CD4-positive, alpha-beta memory T cell (primary cell): ENCODE measurements around the gene BNIP5. TPM values are rescaled to one million over a fixed set of nuclear protein-coding genes. Genes with fewer than 3 reads are reported as not detected.

Experiments
- CTCF ChIA-PET: fragments of 350-600 bp; sonication (Branson Sonifier 250); formaldehyde crosslinking; loops from one replicate; lab custom pipeline; 2021; ENCODE audit warnings: inconsistent platforms; ENCODE audit not compliant: partially characterized antibody; lab: Charles Lee
- POLR2A ChIA-PET: fragments of 350-600 bp; sonication (Branson Sonifier 250); formaldehyde crosslinking; loops from one replicate; lab custom pipeline; 2021; ENCODE audit not compliant: partially characterized antibody; lab: Charles Lee
- DNase-seq, 5 donors: peaks; one replicate each; pipeline versions ENCODE4 v3.0.0 to v3.0.0-alpha.2; 2020 to 2022; ENCODE audit warnings: mixed read lengths in 1 of 5
- H3K27ac ChIP-seq: one replicate; pipeline ENCODE4 v1.7.0; 2013; ENCODE audit warnings: low read depth, low read length
- H3K27me3 ChIP-seq: 2 replicates; pipeline ENCODE4 v1.7.0; 2013; ENCODE audit warnings: mild to moderate bottlenecking, low read length, moderate library complexity; ENCODE audit not compliant: insufficient read depth
- H3K36me3 ChIP-seq: 2 replicates; pipeline ENCODE4 v1.7.0; 2013; ENCODE audit warnings: mild to moderate bottlenecking, low read length, moderate library complexity; ENCODE audit not compliant: insufficient read depth
- H3K4me1 ChIP-seq: 2 replicates; pipeline ENCODE4 v1.7.0; 2013; ENCODE audit warnings: mild to moderate bottlenecking, low read length, moderate library complexity; ENCODE audit not compliant: insufficient read depth
- H3K4me3 ChIP-seq, 2 donors: one replicate each; pipeline ENCODE4 v1.7.0; 2013; ENCODE audit warnings: low read length in 2 of 2, mild to moderate bottlenecking in 1 of 2
- H3K9me3 ChIP-seq, 2 donors: one replicate each; pipeline ENCODE4 v1.7.0; 2013; ENCODE audit warnings: low read length in 2 of 2, control low read depth in 1 of 2; ENCODE audit not compliant: control insufficient read depth in 1 of 2
- H3K27ac Mint-ChIP-seq, 7 donors: one replicate each; pipeline ENCODE4 v1.8.0; 2020 to 2021; ENCODE audit warnings: mixed read lengths in 7 of 7, mild to moderate bottlenecking in 6 of 7, inconsistent platforms in 3 of 7, moderate library complexity in 3 of 7
- H3K27me3 Mint-ChIP-seq, 2 donors: one replicate each; pipeline ENCODE4 v1.8.0; 2020 to 2021; ENCODE audit warnings: mixed read lengths in 2 of 2
- H3K36me3 Mint-ChIP-seq, 2 donors: one replicate each; pipeline ENCODE4 v1.8.0; 2020 to 2021; ENCODE audit warnings: mixed read lengths in 2 of 2, inconsistent platforms in 1 of 2, mild to moderate bottlenecking in 1 of 2
- H3K4me1 Mint-ChIP-seq, 4 donors: one replicate each; pipeline ENCODE4 v1.8.0; 2020 to 2021; ENCODE audit warnings: mixed read lengths in 4 of 4, mild to moderate bottlenecking in 1 of 4
- H3K4me3 Mint-ChIP-seq, 8 donors: one replicate each; pipeline ENCODE4 v1.8.0; 2020 to 2021; ENCODE audit warnings: mixed read lengths in 8 of 8, mild to moderate bottlenecking in 7 of 8, moderate library complexity in 6 of 8, inconsistent platforms in 3 of 8
- H3K9me3 Mint-ChIP-seq, 8 donors: one replicate each; pipeline ENCODE4 v1.8.0; 2020 to 2021; ENCODE audit warnings: mixed read lengths in 8 of 8, mild to moderate bottlenecking in 5 of 8, inconsistent platforms in 3 of 8, moderate library complexity in 1 of 8
- intact Hi-C: fragments of 100-400 bp; cut with micrococcal nuclease; formaldehyde crosslinking; loops from one replicate; pipeline ENCODE4 v1.15.1; 2023
- polyA plus RNA-seq, 2 donors: library from polyadenylated mRNA; unstranded; fragments of 300-500 nt; fragmentation: Illumina TruSeq; gene quantifications; one replicate each; pipeline ENCODE4 v1.2.3, GENCODE V29; 2021
- total RNA-seq, 2 experiments: library from RNA; stranded (reverse); gene quantifications; one replicate each; pipeline ENCODE4 v1.2.3, GENCODE V29; 2021

Gene BNIP5
- total and polyA plus RNA-seq, 4 experiments from 2014 or later, result not detected

DNA sequence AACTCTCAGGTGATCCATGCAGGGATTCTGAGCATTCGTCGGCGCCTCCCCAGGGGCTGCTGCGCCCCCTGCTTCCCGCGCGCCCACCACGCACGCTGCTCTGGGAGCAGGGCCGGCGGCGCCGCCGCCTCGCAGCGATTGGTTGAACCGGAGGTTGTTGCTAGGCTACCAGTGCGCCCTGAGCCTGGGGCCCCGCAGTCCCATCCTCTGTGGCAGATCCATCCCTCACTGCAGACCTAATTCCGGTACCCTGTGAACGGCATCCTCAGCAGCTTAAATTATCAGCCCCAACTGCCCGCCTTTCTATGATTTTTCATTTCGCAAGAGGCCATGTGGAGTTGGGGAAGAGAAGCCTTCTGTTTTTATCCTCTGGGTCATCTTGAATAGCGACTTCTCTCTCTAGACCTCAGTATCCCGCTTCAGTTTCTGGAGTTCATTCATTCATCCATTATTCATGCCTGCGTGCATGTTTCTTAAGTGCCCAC lies 51.5 kb downstream of the BNIP5 start:
- Mint-ChIP-seq H3K4me1 (peaks cover 6 to 14% (median 10%) of the 10 kb centered on the region in 4 donors), H3K4me3 (no peak overlapping the region), H3K36me3 (no peaks in the 10 kb centered on the region), H3K27ac (no peak overlapping the region), H3K27me3 (peaks cover 25 to 32% of the 10 kb centered on the region in 2 donors), H3K9me3 (peaks cover 0 to 3% (median 0%) of the 10 kb centered on the region in 8 donors)
- Histone ChIP-seq H3K36me3 (no peaks in the 10 kb centered on the region), H3K4me1 (peaks cover 11% of the 10 kb centered on the region), H3K27me3 (peaks cover 17% of the 10 kb centered on the region), H3K4me3 (no peak overlapping the region), H3K27ac (no peak overlapping the region), H3K9me3 (no peaks in the 10 kb centered on the region)
- CTCF ChIA-PET, result interaction anchor here (2.9 kb wide), 1 partner anchor 17 kb away, joined by 13 read pairs; no protein-coding TSS in a partner anchor
- intact Hi-C loops, result no loop called here
- POLR2A ChIA-PET, result no interaction called here
- DNase-seq, result no peak

GRCh38 chr6:36284359-36284758 lies 52.3 kb downstream of the BNIP5 start:
- peaks cover 27 to 34% of the 10 kb centered on the region in 2 donors for H3K27me3 Mint-ChIP-seq
- Histone ChIP-seq H3K27me3 (peaks cover 17% of the 10 kb centered on the region), H3K36me3 (no peaks in the 10 kb centered on the region), H3K4me1 (peaks cover 11% of the 10 kb centered on the region), H3K9me3 (no peaks in the 10 kb centered on the region), H3K27ac (no peak overlapping the region), H3K4me3 (no peak overlapping the region)
- no peak for DNase-seq
- peaks cover 0 to 3% (median 0%) of the 10 kb centered on the region in 8 donors for H3K9me3 Mint-ChIP-seq
- intact Hi-C loops, result no loop called here
- H3K4me3 Mint-ChIP-seq, result no peak overlapping the region
- H3K36me3 Mint-ChIP-seq, result no peaks in the 10 kb centered on the region
- ChIA-PET POLR2A (no interaction called here), CTCF (no interaction called here)
- H3K4me1 Mint-ChIP-seq, result peaks cover 6 to 14% (median 10%) of the 10 kb centered on the region in 4 donors
- H3K27ac Mint-ChIP-seq, result no peak overlapping the region

- peaks cover 6 to 14% (median 10%) of the 10 kb centered on the region in 4 donors for H3K4me1 Mint-ChIP-seq
- H3K9me3 ChIP-seq, result no peaks in the 10 kb centered on the region
- ChIA-PET POLR2A (no interaction called here), CTCF (no interaction called here)
- peaks cover 17% of the 10 kb centered on the region for H3K27me3 ChIP-seq
- H3K36me3 ChIP-seq, result no peaks in the 10 kb centered on the region
- no peak overlapping the region for H3K27ac ChIP-seq
- intact Hi-C loops, result no loop called here
- H3K4me1 ChIP-seq, result peaks cover 11% of the 10 kb centered on the region
- no peak overlapping the region for H3K4me3 ChIP-seq
- H3K4me3 Mint-ChIP-seq, result no peak overlapping the region
- H3K27me3 Mint-ChIP-seq, result peaks cover 31 to 34% of the 10 kb centered on the region in 2 donors
- no peaks in the 10 kb centered on the region for H3K36me3 Mint-ChIP-seq
- peaks cover 0 to 3% (median 0%) of the 10 kb centered on the region in 8 donors for H3K9me3 Mint-ChIP-seq
- DNase-seq, result no peak
- H3K27ac Mint-ChIP-seq, result no peak overlapping the region
Measured at GRCh38 chr6:36283608-36284007, 53.1 kb downstream of the BNIP5 start.

DNA sequence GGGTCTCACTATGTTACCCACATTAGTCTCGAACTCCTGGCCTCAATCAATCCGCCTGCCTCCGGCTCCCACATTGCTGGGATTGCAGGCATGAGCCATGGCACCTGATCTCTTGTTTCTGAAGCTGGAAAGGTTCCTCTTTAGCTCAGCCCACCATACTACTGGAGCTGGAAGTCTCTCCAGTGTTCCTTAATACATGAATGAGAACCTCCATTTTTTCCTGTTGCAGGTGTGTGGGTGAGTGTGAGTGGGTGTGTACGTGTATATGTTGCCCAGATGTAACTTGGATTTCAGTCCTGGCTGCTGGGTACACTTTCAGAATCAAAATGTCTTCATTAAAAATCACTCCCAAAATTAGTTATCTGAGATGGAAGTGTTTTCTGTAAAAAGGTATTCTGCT lies 55.7 kb downstream of the BNIP5 start:
- no peaks in the 10 kb centered on the region for H3K36me3 Mint-ChIP-seq
- H3K27me3 ChIP-seq, result peaks cover 17% of the 10 kb centered on the region
- H3K27ac ChIP-seq, result no peak overlapping the region
- H3K27me3 Mint-ChIP-seq, result peaks cover 38 to 39% of the 10 kb centered on the region in 2 donors
- no peak overlapping the region for H3K4me3 ChIP-seq
- no peak overlapping the region for H3K4me3 Mint-ChIP-seq
- H3K36me3 ChIP-seq, result no peaks in the 10 kb centered on the region
- H3K4me1 Mint-ChIP-seq, result peaks cover 0 to 2% (median 0%) of the 10 kb centered on the region in 4 donors
- no peaks in the 10 kb centered on the region for H3K4me1 ChIP-seq
- H3K9me3 ChIP-seq, result no peaks in the 10 kb centered on the region
- CTCF ChIA-PET, result no interaction called here
- peaks cover 0 to 3% (median 0%) of the 10 kb centered on the region in 8 donors for H3K9me3 Mint-ChIP-seq
- no peak overlapping the region for H3K27ac Mint-ChIP-seq
- POLR2A ChIA-PET, result no interaction called here
- intact Hi-C loops, result loop anchor here (1.0 kb wide), 1 partner anchor 34 kb away; no protein-coding TSS in a partner anchor
- DNase-seq, result no peak

DNA sequence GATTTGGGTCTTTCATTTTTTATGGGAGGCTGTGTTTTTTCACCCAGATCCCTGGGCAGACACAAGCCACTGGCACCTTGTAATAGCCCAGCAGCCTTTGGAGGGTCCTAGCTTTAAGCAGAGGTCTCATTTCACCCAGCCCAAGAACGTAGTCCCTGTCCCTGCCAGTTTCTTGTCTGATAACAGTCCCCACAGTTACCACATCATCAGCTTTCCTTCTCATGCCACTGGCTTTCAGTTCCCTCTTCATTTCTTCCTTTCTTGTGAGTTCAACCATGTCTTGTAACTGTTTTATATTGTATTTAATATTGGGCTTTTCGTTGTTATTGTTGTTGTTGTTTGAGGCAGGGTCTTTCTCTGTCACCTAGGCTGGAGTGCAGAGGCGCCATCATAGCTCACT lies 56.2 kb downstream of the BNIP5 start:
- H3K4me1 Mint-ChIP-seq, result peaks cover 0 to 1% (median 0%) of the 10 kb centered on the region in 4 donors
- peaks cover 33 to 34% of the 10 kb centered on the region in 2 donors for H3K27me3 Mint-ChIP-seq
- H3K27ac Mint-ChIP-seq, result no peak overlapping the region
- Histone ChIP-seq H3K9me3 (no peaks in the 10 kb centered on the region), H3K27me3 (peaks cover 12% of the 10 kb centered on the region), H3K4me3 (no peak overlapping the region), H3K36me3 (no peaks in the 10 kb centered on the region), H3K27ac (no peak overlapping the region), H3K4me1 (no peaks in the 10 kb centered on the region)
- intact Hi-C loops, result no loop called here
- ChIA-PET POLR2A (no interaction called here), CTCF (no interaction called here)
- H3K36me3 Mint-ChIP-seq, result no peaks in the 10 kb centered on the region
- DNase-seq, result no peak
- H3K4me3 Mint-ChIP-seq, result no peak overlapping the region
- peaks cover 0 to 3% (median 0%) of the 10 kb centered on the region in 8 donors for H3K9me3 Mint-ChIP-seq

GRCh38 chr6:36277946-36278470 lies 58.7 kb downstream of the BNIP5 start:
- H3K36me3 ChIP-seq, result no peaks in the 10 kb centered on the region
- Mint-ChIP-seq H3K4me3 (no peak overlapping the region), H3K27me3 (peaks cover 19 to 20% of the 10 kb centered on the region in 2 donors), H3K36me3 (no peaks in the 10 kb centered on the region), H3K27ac (no peak overlapping the region), H3K9me3 (peaks cover 0 to 2% (median 0%) of the 10 kb centered on the region in 8 donors), H3K4me1 (no peaks in the 10 kb centered on the region)
- DNase-seq, result no peak
- H3K4me1 ChIP-seq, result no peaks in the 10 kb centered on the region
- no peak overlapping the region for H3K4me3 ChIP-seq
- no peaks in the 10 kb centered on the region for H3K9me3 ChIP-seq
- ChIA-PET CTCF (no interaction called here), POLR2A (no interaction called here)
- no peaks in the 10 kb centered on the region for H3K27me3 ChIP-seq
- no peak overlapping the region for H3K27ac ChIP-seq
- intact Hi-C loops, result no loop called here

DNA sequence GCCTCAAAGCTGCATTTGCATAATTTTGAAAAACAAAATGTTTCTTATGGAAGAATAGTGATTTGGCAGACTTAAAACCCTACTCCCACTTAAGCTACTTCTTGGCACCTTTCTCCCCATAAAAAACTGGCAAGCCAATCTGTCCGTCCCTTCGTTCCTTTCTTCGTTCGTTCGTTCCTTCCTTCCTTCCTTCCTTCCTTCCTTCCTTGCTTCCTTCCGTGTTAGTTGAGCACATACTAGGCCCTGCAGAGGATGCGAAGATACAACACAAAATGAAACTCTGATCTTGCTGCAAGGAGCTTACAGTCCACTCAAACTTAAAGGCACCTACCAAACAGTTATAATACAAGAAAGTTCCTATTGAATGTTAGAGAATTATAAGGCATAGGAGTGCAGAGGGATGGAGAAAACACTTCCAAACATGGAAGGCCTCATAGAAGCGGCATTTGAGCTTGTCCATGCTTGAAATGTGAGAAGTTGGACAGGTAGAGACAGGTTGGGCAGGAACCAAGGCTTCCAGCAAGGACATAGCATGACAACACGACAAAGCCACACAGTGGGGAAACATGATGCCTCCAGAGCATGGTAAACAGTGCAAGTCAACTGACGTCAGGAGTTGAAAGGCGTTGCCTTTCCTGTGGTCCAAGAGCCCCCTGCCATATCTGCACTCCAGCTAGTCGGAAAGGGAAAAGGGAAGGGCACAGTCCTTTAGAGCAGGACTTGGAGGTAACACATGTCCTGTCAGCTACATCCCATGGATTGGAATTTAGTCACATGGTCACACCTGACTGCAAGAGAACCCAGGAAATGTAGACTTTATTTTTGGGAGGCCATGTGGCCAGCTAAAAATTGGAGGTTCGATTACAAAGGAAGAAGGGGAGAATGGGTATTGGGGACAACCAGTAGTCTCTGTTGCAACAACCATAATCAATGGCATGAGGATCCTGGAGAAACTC lies 59.8 kb downstream of the BNIP5 start:
- Mint-ChIP-seq H3K4me1 (no peaks in the 10 kb centered on the region), H3K9me3 (peaks cover 0 to 2% (median 0%) of the 10 kb centered on the region in 8 donors), H3K4me3 (no peak overlapping the region), H3K27ac (no peak overlapping the region), H3K36me3 (no peaks in the 10 kb centered on the region), H3K27me3 (peaks cover 21 to 23% of the 10 kb centered on the region in 2 donors)
- Histone ChIP-seq H3K27me3 (no peaks in the 10 kb centered on the region), H3K27ac (no peak overlapping the region), H3K4me3 (no peak overlapping the region), H3K36me3 (no peaks in the 10 kb centered on the region), H3K4me1 (no peaks in the 10 kb centered on the region), H3K9me3 (no peaks in the 10 kb centered on the region)
- DNase-seq, result no peak
- intact Hi-C loops, result no loop called here
- CTCF ChIA-PET, result no interaction called here
- POLR2A ChIA-PET, result no interaction called here
